ENCODE measurements around the gene THUMPD1. TPM values are rescaled to one million over a fixed set of nuclear protein-coding genes. Genes with fewer than 3 reads are reported as not detected.
"Not testable (repeated sequence)": the region's sequence is repeated elsewhere in the genome, so short reads cannot be mapped to it uniquely, and the experiment has no call there.

Gene THUMPD1
- total RNA-seq, 1 donor from 2014 or later, result 47.7 TPM

DNA sequence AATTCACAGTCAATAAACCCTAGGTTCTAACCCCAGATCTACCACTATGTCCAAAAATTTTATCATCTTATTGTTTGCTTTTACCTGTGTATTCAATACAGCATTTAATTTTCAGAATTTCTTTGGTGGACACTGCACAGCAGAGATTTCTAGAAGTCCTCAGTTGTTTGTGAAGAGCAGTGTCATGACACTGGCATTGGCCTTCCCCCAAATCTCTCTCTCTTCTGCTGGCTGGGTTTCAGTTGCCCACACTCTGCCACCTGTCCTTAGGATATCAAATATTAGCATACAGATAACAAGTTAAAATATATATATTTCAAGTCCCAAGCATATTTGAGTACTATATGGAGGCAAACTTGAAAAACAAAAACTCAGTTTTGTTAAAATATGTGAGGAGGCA is 2.0 kb upstream of the THUMPD1 start:
- intact Hi-C loops (cut with micrococcal nuclease), result no loop called here
- H3K9me3 Mint-ChIP-seq, result peaks cover 13% of the 10 kb centered on the region
- DNase-seq (ENCODE audit: low spot score), result no peak
- no peaks in the 10 kb centered on the region for H3K27me3 Mint-ChIP-seq (ENCODE audit: low read depth)
- peaks cover 9% of the 10 kb centered on the region for H3K36me3 Mint-ChIP-seq (ENCODE audit: low read depth)
- no peak overlapping the region for H3K4me3 Mint-ChIP-seq (ENCODE audit: low read depth)
- H3K4me1 Mint-ChIP-seq (ENCODE audit: low read depth), result peaks cover 11% of the 10 kb centered on the region
- H3K27ac Mint-ChIP-seq, result no peak overlapping the region

DNA sequence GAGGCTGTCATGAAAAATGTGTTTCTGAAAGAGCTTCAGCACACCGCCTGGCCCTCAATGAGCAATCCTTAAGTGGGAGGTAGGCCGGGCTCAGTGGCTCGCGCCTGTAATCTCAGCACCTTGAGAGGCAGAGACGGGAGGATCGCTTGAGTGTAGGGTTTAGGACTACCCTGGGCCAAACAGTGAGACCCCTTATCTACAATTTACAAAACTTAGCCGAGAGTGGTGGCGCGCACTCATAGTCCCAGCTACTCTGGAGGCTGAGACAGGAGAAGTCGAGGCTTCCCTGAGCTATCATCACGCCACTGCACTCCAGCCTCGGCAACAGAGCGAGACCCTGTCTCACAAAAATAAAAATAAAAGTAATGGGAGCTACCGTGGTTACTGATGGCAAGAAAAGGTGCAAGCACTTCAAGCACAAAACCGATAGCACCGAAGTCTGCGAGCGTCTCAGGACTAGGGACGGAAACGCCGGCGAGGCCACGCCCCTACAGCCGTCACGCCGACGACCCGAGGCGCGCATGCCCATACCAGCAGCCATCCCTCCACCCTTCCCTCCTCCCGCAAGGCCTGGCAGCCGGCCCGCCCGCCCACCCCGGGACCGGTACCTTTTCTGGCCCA is 607 bp downstream of the THUMPD1 start:
- peak; percentile 91 for DNase-seq (ENCODE audit: low spot score)
- Mint-ChIP-seq H3K9me3 (no peaks in the 10 kb centered on the region), H3K4me3 (ENCODE audit: low read depth) (peak overlapping the region; percentile 92), H3K4me1 (ENCODE audit: low read depth) (peaks cover 12% of the 10 kb centered on the region), H3K36me3 (ENCODE audit: low read depth) (peaks cover 28% of the 10 kb centered on the region), H3K27me3 (ENCODE audit: low read depth) (no peaks in the 10 kb centered on the region), H3K27ac (peak overlapping the region; percentile 96)
- intact Hi-C loops (cut with micrococcal nuclease), result loop anchor here (1.0 to 2.0 kb wide), 2 partner anchors 22 to 66 kb away; partner anchors contain the start of genes ERI2 and REXO5

DNA sequence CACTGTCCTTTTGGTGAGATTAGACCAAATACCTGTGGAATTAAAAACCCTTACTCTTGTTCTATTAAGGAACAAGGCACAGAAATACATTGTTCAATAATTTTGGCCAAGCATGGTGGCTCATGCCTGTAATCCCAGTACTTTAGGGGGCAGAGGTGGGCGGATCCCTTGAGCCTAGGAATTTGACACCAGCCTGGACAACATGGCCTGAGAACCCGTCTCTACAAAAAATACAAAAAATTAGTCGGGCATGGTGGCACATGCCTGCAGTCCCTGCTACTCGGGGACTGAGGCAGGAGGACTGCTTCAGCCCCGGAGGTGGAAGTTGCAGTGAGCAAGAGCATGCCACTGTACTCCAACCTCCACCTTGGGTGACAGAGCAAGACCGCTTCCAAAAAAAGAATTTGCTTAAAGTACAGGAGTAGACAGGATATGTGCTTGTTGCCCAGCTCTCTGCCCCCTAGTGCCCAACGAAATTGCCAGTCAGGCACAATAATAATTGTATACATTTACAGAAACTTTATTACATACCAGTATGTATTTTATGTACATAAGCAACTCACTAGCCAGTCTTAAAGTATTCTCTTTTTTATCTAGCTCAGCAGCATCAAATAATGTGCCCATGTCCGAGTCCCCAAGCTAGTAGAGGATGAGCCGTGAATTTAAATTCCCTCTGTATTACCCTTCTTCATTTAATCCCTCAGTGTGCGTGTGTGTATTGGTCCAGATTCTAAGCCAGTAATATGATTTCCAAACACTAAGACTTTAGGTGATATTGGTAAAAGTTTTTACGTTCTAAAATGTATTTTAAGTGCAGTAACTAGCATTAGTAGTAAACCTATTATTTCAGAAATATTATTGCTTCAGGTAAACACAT is 1.4 kb downstream of the THUMPD1 start:
- intact Hi-C loops (cut with micrococcal nuclease), result loop anchor here (2.0 kb wide), 1 partner anchor 67 kb away; the partner anchor contains the start of genes ERI2 and REXO5
- H3K4me1 Mint-ChIP-seq (ENCODE audit: low read depth), result peaks cover 15% of the 10 kb centered on the region
- H3K4me3 Mint-ChIP-seq (ENCODE audit: low read depth), result peak overlapping the region; percentile 92
- peak overlapping the region; percentile 83 for H3K27ac Mint-ChIP-seq
- H3K27me3 Mint-ChIP-seq (ENCODE audit: low read depth), result no peaks in the 10 kb centered on the region
- H3K9me3 Mint-ChIP-seq, result no peaks in the 10 kb centered on the region
- DNase-seq (ENCODE audit: low spot score), result no peak
- H3K36me3 Mint-ChIP-seq (ENCODE audit: low read depth), result peaks cover 35% of the 10 kb centered on the region

DNA sequence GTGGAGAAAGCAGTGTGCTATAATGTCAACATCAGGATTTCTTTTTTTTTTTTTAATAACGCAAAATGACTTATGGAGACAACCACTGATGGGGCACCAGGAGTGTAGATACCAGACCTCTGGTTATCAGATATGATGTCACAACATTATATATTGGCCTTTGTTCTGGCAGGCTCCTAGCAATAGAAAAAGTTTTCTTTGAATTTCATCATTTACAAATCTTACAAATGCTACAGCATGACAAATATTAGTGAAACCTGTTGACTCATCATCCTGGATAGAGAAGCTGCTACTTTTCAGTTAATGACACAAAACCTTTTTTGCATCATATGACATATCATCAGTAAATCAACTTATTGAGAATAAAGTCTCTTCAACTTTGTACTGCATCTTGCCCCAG is 6.1 kb downstream of the THUMPD1 start:
- Mint-ChIP-seq H3K27me3 (ENCODE audit: low read depth) (no peaks in the 10 kb centered on the region), H3K27ac (no peak overlapping the region), H3K9me3 (no peaks in the 10 kb centered on the region), H3K36me3 (ENCODE audit: low read depth) (peaks cover 49% of the 10 kb centered on the region), H3K4me1 (ENCODE audit: low read depth) (peaks cover 13% of the 10 kb centered on the region), H3K4me3 (ENCODE audit: low read depth) (no peak overlapping the region)
- no peak for DNase-seq (ENCODE audit: low spot score)
- intact Hi-C loops (cut with micrococcal nuclease), result no loop called here

DNA sequence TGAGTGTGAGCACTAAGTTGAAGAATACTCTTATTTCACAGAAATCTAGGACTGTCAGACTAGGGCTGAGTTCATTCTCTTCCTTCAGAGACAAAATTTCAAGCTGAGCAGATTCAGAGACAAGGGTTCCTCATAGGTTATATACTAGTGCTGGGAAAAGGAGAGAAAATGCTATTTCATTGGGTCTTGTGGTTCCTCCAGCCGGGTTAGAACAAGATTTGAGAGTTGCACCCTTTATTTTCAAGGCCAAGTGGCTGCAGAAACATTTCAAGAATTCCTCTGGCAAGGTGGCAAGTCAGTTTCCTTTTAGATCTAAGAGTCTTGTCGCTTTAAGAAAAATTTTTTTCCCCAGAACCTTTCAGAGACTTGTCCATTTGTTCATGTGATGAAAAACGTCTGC is 6.8 kb downstream of the THUMPD1 start:
- H3K27ac Mint-ChIP-seq, result no peak overlapping the region

DNA sequence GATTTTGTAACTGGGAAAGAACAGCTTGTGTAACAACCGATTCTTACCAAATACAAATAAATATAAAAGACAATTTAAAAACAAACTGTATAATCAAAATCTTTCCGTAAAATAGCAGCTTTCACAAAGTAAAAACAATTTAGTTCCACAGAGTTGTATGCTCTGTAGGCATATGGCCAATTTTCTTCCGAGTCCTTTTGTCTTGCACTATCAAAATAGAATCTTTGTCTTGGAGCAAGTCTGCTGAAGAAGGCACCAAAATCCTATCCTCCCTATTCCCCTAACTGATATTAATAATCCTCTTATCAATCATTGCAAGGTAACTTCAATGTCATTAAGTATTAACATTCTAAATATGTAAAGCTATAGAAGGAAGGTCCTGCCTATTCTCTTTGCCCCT is 7.6 kb downstream of the THUMPD1 start:
- DNase-seq (ENCODE audit: low spot score), result no peak
- H3K27ac Mint-ChIP-seq, result no peak overlapping the region
- intact Hi-C loops (cut with micrococcal nuclease), result no loop called here
- no peak overlapping the region for H3K4me3 Mint-ChIP-seq (ENCODE audit: low read depth)
- H3K36me3 Mint-ChIP-seq (ENCODE audit: low read depth), result peaks cover 47% of the 10 kb centered on the region
- peaks cover 9% of the 10 kb centered on the region for H3K4me1 Mint-ChIP-seq (ENCODE audit: low read depth)
- H3K9me3 Mint-ChIP-seq, result no peaks in the 10 kb centered on the region
- no peaks in the 10 kb centered on the region for H3K27me3 Mint-ChIP-seq (ENCODE audit: low read depth)

More for the DNA sequence above, 6.8 kb downstream of the THUMPD1 start:
- H3K36me3 Mint-ChIP-seq (ENCODE audit: low read depth), result peaks cover 47% of the 10 kb centered on the region
- peaks cover 9% of the 10 kb centered on the region for H3K4me1 Mint-ChIP-seq (ENCODE audit: low read depth)
- no peaks in the 10 kb centered on the region for H3K9me3 Mint-ChIP-seq
- intact Hi-C loops (cut with micrococcal nuclease), result no loop called here
- DNase-seq (ENCODE audit: low spot score), result no peak
- H3K27me3 Mint-ChIP-seq (ENCODE audit: low read depth), result no peaks in the 10 kb centered on the region
- no peak overlapping the region for H3K4me3 Mint-ChIP-seq (ENCODE audit: low read depth)

DNA sequence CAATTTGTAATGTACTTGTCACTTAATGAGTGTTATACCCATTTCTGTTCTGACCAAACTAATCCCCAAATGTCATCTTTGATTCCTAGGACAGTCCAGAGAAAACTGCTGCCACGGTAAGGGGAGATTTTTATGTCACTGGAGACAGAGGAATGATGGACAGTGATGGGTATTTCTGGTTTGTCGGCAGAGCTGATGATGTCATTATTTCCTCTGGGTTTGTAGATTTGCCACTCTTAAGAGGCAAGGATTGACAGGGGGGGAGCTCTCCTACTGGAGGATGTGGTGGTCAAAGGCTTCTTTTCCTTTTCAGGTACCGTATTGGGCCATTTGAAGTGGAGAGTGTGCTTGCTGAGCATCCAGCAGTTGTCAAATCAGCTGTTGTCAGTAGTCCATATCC is 12.5 kb downstream of the THUMPD1 start:
- Mint-ChIP-seq H3K4me1 (ENCODE audit: low read depth) (peaks cover 2% of the 10 kb centered on the region), H3K27me3 (ENCODE audit: low read depth) (no peaks in the 10 kb centered on the region), H3K36me3 (ENCODE audit: low read depth) (peaks cover 6% of the 10 kb centered on the region), H3K27ac (no peak overlapping the region), H3K4me3 (ENCODE audit: low read depth) (no peak overlapping the region), H3K9me3 (no peaks in the 10 kb centered on the region)
- no peak for DNase-seq (ENCODE audit: low spot score)
- intact Hi-C loops (cut with micrococcal nuclease), result no loop called here

DNA sequence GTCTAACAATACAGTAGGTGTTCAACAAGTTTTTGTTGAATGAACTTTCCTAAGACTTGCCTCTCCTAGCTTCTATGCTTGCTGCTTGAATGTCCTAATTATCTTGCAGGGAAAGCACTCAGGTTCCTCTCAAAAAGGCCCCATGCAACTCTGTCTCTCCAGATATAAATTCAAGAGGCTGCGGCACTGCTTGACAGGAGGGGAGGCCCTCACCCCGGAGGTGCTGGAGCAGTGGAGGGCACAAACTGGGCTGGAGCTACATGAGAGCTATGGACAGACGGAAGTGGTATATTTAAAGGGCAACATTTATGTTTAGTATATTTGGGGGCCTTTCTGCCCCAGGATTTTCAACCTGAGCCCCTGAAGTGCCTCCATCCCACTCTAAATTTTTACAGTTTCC is 14.4 kb downstream of the THUMPD1 start:
- no peaks in the 10 kb centered on the region for H3K27me3 Mint-ChIP-seq (ENCODE audit: low read depth)
- H3K27ac Mint-ChIP-seq, result no peak overlapping the region
- H3K4me1 Mint-ChIP-seq (ENCODE audit: low read depth), result no peaks in the 10 kb centered on the region
- intact Hi-C loops (cut with micrococcal nuclease), result no loop called here
- no peak for DNase-seq (ENCODE audit: low spot score)
- H3K4me3 Mint-ChIP-seq (ENCODE audit: low read depth), result no peak overlapping the region
- no peaks in the 10 kb centered on the region for H3K36me3 Mint-ChIP-seq (ENCODE audit: low read depth)
- H3K9me3 Mint-ChIP-seq, result no peaks in the 10 kb centered on the region

DNA sequence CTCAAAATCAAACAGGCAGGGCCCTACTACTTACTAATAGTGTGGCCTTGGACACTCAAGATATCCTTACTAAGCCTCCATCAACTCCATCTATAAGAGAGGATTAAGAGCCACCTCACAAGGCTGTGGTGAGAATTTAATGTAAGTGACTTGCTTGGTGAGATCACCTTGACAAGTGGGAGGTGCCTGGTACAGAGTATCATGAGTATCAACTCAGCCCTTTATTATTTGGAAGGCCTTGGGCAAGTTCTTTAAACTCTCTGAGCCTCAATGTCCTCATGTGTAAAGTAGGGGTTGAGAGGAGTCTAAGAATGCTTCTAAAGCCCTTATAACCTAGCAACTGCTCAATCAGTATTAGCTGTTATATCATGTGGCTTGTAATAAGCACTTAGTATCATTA is 15.0 kb downstream of the THUMPD1 start:
- no peak for DNase-seq (ENCODE audit: low spot score)
- H3K4me3 Mint-ChIP-seq (ENCODE audit: low read depth), result no peak overlapping the region
- intact Hi-C loops (cut with micrococcal nuclease), result no loop called here
- no peaks in the 10 kb centered on the region for H3K4me1 Mint-ChIP-seq (ENCODE audit: low read depth)
- H3K27me3 Mint-ChIP-seq (ENCODE audit: low read depth), result no peaks in the 10 kb centered on the region
- no peaks in the 10 kb centered on the region for H3K36me3 Mint-ChIP-seq (ENCODE audit: low read depth)
- H3K27ac Mint-ChIP-seq, result no peak overlapping the region
- no peaks in the 10 kb centered on the region for H3K9me3 Mint-ChIP-seq

DNA sequence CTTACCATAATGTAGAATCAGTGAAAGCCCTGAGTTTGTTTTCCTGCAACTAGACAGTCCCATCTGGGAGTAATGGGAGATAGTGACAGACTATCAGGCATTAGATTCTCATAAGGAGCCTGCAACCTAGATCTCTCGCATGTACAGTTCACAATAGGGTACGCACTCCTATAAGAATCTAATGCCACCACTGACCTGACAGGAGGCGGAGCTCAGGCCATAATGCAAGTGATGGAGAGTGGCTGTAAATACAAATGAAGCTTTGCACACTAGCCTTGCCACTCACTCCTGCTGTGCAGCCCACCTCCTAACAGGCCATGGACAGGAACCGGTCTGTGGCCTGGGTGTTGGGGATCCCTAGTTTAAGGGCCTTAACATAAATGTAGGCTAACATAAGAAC is 21.4 kb downstream of the THUMPD1 start:
- intact Hi-C loops (cut with micrococcal nuclease), result no loop called here
- Mint-ChIP-seq H3K27me3 (ENCODE audit: low read depth) (no peaks in the 10 kb centered on the region), H3K36me3 (ENCODE audit: low read depth) (no peaks in the 10 kb centered on the region), H3K4me3 (ENCODE audit: low read depth) (no peak overlapping the region), H3K27ac (no peak overlapping the region), H3K4me1 (ENCODE audit: low read depth) (no peaks in the 10 kb centered on the region), H3K9me3 (no peaks in the 10 kb centered on the region)
- DNase-seq (ENCODE audit: low spot score), result no peak

DNA sequence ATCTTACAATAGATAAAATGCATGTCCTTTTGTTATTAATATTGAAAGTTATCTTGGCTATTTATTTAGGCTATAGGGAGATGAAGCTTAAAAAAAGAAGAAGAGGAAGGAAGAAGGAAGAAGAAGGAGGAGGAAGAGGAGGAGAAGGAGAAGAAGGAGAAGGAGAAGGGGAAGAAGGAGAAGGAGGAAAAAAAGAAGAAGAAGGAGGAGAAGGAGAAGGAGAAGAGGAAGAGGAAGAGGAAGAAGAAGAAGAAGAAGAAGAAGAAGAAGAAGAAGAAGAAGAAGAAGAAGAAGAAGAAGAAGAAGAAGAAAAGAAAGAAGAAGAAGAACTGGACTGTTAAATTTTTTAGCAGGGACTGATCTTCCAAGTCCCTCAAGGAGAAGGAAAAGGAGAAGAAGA is 23.9 kb downstream of the THUMPD1 start:
- H3K27me3 Mint-ChIP-seq (ENCODE audit: low read depth); H3K4me3 Mint-ChIP-seq (ENCODE audit: low read depth); intact Hi-C loops (cut with micrococcal nuclease); H3K36me3 Mint-ChIP-seq (ENCODE audit: low read depth); H3K27ac Mint-ChIP-seq; H3K4me1 Mint-ChIP-seq (ENCODE audit: low read depth); H3K9me3 Mint-ChIP-seq; DNase-seq (ENCODE audit: low spot score): not testable (repeated sequence)

DNA sequence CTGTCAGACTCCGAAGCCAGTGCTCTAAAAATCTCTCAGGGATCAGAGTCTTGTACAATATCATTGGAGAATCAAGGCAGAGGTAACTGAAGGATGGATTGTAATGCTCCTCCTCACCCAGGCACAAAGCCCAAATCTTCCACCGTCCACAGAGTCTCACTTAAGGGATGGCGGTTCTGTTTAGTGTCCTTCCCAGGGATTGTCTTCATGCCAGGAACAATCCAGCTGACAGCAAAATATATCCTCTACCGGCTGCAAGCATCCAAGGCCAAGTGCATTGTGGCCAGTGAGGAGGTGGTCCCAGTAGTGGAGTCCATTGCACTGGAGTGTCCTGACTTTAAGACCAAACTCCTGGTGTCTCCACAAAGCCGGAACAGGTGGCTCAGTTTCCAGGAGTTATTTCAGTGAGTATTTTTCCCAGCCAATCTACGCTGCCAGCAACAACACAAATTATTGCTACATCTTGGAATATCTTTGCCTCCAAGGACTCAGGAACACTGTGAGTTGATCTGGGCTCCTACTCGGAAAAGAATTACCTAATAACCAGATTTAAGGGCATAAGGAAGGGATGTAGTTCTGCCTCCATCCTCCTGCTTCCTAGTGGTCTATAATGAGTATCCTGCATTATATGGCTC is 30.2 kb downstream of the THUMPD1 start:
- no peak overlapping the region for H3K4me3 Mint-ChIP-seq (ENCODE audit: low read depth)
- intact Hi-C loops (cut with micrococcal nuclease), result no loop called here
- H3K27me3 Mint-ChIP-seq (ENCODE audit: low read depth), result peaks cover 1% of the 10 kb centered on the region
- DNase-seq (ENCODE audit: low spot score), result no peak
- no peaks in the 10 kb centered on the region for H3K36me3 Mint-ChIP-seq (ENCODE audit: low read depth)
- H3K9me3 Mint-ChIP-seq, result no peaks in the 10 kb centered on the region
- no peak overlapping the region for H3K27ac Mint-ChIP-seq
- no peaks in the 10 kb centered on the region for H3K4me1 Mint-ChIP-seq (ENCODE audit: low read depth)

DNA sequence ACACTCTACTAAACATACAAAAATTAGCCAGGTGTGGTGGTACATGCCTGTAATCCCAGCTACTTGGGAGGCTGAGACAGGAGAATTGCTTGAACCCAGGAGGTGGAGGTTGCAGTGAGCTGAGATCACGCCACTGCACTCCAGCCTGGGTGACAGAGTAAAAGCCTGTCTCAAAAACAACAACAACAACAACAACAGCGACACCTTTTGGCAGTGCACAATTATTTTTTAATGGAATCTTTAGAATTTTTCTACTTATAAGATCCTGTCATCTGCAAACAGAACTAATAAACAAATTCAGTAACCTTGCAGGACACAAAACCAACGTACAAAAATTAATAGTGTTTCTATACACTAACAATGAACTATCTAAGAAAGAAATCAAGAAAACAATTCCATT is 33.5 kb downstream of the THUMPD1 start:
- H3K9me3 Mint-ChIP-seq; H3K27me3 Mint-ChIP-seq (ENCODE audit: low read depth); H3K36me3 Mint-ChIP-seq (ENCODE audit: low read depth); H3K4me3 Mint-ChIP-seq (ENCODE audit: low read depth); H3K4me1 Mint-ChIP-seq (ENCODE audit: low read depth); H3K27ac Mint-ChIP-seq; DNase-seq (ENCODE audit: low spot score): not testable (repeated sequence)
- intact Hi-C loops (cut with micrococcal nuclease), result loop anchor here (10.0 kb wide), 1 partner anchor 103 kb away; no protein-coding TSS in a partner anchor
